HPDE6-E6E7 (cell line): Measurements from ENCODE around the gene HACD2.

Source experiments
- DNase-seq: peaks from one replicate; pipeline ENCODE4 v3.0.0; 2011; ENCODE audit warnings: missing footprints; ENCODE audit errors: extremely low spot score

HACD2 gene

DNA sequence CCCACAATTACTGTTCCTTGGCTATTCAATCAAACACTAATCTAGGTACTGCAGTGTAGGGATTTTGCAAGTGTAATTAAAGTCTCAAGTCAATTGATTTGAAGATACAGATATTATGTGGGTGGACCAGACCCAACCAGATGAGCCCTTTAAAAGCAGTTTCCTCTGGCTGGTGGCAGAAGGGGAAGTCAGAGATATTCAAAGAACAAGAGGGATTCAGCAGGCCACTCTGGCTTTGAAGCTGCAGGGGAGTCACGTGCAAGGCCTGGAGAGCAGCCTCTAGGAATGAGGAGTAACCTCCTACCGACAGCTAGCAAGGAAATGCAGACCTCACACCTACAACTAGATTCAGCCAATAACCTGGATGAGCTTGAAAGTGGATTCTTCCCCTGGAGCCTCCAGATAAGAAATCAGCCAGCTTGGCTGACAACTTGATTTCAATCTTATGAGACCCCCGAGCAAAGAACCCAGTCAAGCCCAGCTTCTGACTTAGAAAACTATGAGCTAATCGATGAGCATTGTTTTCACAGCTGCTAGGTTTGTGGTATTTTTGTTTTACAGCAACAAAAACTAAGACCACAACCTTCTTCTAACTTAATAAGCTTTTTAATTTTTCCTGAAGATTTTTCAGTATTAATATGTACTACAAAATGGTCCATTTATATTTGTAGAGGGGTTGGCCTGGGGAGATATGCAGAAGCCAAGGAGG lies 13.4 kb downstream of the HACD2 start:
- no peak for DNase-seq

DNA sequence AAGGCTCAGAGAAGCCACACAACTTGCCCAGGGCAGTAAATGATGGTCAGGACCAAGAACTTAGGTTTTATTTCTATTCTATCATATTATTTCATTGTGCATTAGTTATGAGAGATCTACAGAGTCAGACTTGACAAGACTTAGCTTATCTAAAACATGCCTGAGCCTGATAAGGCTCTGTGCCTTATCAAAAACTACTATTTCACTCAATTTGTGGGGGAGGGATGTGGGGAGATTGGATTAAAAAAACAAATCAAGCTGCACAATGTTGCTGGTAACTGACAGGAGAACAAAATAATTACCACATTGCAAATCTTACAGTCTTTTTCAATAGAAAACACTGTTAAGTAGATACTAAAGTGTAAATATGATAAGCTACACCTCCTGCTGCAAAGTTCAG lies 16.0 kb downstream of the HACD2 start:
- DNase-seq, result no peak

- no peak for DNase-seq
These were observed 16.8 kb downstream of the HACD2 start for GRCh38 chr3:123568034-123568433.

DNA sequence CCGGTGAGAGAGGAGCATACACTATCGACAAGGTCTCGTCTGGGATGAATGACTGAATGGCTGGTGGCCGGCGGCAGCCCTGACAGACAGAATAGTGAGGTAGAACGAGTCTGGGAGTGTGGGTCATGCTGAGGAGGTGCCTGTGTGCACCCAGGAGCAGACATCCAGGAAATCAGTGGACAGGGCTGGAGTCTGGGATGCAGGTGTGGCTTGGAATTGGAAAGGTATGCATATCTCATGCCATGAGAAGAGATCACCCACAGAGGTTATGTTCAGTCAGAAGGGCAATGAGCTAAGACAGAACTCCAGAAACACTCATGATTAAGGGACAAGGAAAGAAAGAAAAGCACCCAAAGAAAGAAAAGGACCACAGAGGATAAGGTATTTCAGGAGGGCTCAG lies 20.8 kb downstream of the HACD2 start:
- no peak for DNase-seq

DNA sequence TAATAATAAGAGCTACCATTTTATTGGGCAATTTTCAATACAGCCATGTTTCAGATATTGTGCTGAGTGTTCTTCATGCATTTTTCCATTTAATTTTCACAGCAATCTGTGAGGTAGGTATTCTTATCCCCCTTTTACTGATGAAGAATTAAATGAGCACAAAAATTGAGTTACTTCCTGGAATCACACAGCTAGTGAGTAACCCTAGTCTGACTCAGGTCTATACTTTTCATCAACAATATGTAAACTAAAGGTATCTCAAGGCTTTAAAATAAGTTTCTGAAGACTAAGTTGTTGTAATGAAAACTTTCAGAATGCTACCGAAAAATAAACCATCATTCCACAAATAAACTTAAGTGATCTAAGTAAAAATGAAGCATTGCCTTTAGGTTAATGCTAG lies 22.3 kb downstream of the HACD2 start:
- DNase-seq, result no peak

GRCh38 chr3:123561188-123561587 lies 23.7 kb downstream of the HACD2 start:
- no peak for DNase-seq

GRCh38 chr3:123559040-123559861 lies 25.6 kb downstream of the HACD2 start:
- peak; percentile 32 for DNase-seq

DNA sequence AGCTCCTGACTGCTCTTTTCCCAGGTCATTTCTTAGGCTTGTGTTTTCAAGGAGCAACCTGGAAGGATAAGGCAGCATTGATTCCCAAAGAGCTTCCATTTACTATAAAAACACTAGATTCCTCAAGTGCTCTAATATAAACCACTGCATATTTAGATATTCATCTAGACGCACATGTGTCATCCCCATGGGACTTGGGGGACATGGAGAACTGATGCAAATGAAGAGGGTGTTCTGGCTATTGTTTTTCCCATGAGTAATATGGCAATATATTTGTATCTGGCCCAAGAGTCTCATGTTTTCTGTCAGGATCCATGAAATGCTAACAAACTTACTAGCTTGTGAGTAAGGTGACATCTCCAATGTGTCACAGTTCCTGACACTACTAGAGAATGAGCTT lies 31.3 kb downstream of the HACD2 start:
- DNase-seq, result no peak

DNA sequence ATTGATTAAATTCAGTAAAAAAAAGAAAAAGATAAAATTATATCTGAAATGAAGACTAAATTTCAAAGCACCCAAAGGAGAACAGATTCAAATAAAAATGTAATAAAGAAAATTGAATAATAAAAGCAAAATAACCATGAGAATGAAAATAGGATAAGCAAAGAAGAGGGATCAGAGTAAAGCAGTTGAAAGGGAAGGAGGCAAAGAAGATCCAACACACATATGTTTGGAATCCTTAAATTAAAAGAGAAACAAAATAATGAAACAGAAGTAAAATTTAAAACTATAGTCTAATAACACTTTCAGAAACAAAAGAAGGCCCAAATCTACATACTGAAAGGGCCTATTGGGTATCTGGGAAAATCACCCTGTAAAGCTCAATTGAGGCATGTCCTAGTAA lies 32.1 kb downstream of the HACD2 start:
- no peak for DNase-seq

DNA sequence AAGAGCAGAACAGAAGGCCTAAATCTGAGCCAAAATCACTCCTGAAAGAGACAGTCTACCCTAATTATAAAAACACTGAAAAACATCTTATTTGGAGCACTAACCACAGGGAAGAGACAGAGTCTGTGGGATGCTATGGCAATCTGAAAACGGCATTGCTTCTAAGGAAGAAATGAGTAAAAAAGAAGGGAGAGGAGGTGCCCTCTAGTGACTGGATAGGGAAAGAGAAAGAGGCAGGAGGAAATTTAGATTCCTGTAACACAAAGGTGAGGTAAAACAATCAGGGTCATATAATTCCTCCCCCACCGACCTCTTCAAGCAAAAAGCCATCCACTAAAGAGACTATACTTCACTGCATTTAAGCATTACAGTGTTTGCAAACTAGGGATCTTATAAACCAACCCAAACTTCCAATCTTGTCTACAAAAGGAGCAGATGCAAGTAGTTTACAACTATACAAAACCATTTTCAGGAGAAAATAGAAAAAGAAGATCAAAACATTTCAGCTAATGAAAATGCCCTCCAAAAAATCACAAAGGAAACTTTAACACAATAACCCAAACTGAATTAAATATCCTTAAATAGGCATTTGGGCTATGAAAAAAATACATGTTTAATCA lies 32.6 kb downstream of the HACD2 start:
- no peak for DNase-seq

GRCh38 chr3:123547881-123548519 lies 36.9 kb downstream of the HACD2 start:
- DNase-seq, result no peak

- no peak for DNase-seq
These were observed 38.6 kb downstream of the HACD2 start for GRCh38 chr3:123546133-123546755.

- no peak for DNase-seq
These were observed 40.9 kb downstream of the HACD2 start for GRCh38 chr3:123543950-123544349.

DNA sequence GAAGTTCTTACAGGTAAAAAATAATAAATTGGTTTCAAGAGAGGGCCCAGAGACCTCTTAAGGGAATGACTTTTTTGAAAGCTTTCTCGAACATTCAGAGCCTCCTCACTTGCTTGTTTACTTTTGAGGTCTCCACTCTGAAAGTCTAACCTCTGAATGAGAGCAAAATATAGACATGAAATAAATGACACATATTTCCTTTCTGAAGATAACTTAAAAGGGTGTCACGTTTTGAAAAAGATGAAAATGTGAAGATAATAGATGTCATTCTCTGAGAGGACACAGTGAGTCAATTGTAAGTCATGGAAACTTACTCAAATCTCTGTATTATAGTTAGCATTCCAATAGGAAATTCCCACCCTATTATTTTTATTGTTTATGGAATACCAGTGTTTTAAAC lies 44.6 kb downstream of the HACD2 start:
- DNase-seq, result no peak

- no peak for DNase-seq
These were observed 48.5 kb downstream of the HACD2 start for GRCh38 chr3:123536153-123536895.

GRCh38 chr3:123535580-123535979 lies 49.3 kb downstream of the HACD2 start:
- no peak for DNase-seq

GRCh38 chr3:123534264-123534663 lies 50.6 kb downstream of the HACD2 start:
- DNase-seq, result no peak

GRCh38 chr3:123533554-123534159 lies 51.2 kb downstream of the HACD2 start:
- no peak for DNase-seq

GRCh38 chr3:123528130-123528529 lies 56.7 kb downstream of the HACD2 start:
- DNase-seq, result no peak

DNA sequence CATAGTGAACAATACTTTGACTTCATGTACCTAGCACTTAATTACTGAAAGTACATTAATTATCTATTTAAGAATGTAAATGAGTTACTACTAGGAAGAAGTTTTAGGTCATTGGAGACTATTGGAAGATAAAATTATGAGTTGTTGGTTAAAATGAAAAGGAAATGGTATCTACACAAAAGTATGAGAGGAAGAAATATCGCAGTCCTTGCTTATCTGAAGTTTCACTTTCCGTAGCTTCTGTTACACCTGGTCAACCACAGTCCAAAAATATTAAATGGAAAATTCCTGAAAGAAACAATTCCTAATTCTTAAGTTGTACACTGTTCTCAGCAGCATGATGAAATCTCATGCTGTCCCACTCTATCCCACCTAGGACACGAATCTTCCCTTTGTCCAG lies 57.8 kb downstream of the HACD2 start:
- no peak for DNase-seq

DNA sequence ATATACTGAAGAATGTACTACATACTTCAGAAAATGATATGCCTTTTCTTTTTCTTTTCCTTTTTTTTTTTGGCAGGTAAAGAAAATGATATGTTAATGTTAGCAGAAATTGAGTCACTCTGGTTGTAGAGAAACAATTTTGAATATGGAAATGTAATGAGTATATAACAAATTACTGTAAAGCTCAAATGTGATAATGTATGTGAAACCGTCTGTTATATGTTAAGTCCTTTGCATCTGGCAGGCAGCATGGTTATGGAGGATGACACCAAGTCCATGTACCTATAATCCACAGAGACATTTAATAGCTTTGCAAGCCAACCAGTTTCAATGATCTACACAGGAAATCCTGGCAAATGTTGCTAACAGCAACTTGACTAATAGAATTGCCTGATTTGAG lies 58.4 kb downstream of the HACD2 start:
- no peak for DNase-seq
